Stimulated activated CD8-positive, alpha-beta memory T cell treated with anti-CD3 and anti-CD28 coated beads, Interleukin-15, amount 100 ng/mL, for 24 hours (primary cell): ENCODE measurements around the gene FOXO1.
"Not testable (repeated sequence)": the region's sequence is repeated elsewhere in the genome, so short reads cannot be mapped to it uniquely, and the experiment has no call there.

Source experiments
- DNase-seq: peaks from one replicate; pipeline ENCODE4 v3.0.0-alpha.2; 2020; ENCODE audit warnings: low read depth

FOXO1 gene

GRCh38 chr13:40665126-40666044 lies 1.1 kb downstream of the FOXO1 start:
- DNase-seq = peak; percentile 13

- peak; percentile 44 for DNase-seq
These were observed 1.9 kb downstream of the FOXO1 start for GRCh38 chr13:40664350-40665125.

- DNase-seq = not testable (repeated sequence)
These were observed 2.4 kb downstream of the FOXO1 start for GRCh38 chr13:40664100-40664349.

- no peak for DNase-seq
These were observed 3.6 kb downstream of the FOXO1 start for GRCh38 chr13:40662866-40663265.

- DNase-seq = no peak
These were observed 4.4 kb downstream of the FOXO1 start for GRCh38 chr13:40661875-40662665.

- no peak for DNase-seq
These were observed 5.7 kb downstream of the FOXO1 start for GRCh38 chr13:40660692-40661091.

- DNase-seq = no peak
These were observed 6.2 kb downstream of the FOXO1 start for GRCh38 chr13:40660141-40660664.

GRCh38 chr13:40657951-40658350 lies 8.5 kb downstream of the FOXO1 start:
- DNase-seq = no peak

- no peak for DNase-seq
These were observed 9.1 kb downstream of the FOXO1 start for GRCh38 chr13:40657307-40657706.

GRCh38 chr13:40656358-40656757 lies 10.1 kb downstream of the FOXO1 start:
- DNase-seq = no peak

- DNase-seq = no peak
These were observed 12.7 kb downstream of the FOXO1 start for GRCh38 chr13:40653527-40654318.

- DNase-seq = no peak
These were observed 13.9 kb downstream of the FOXO1 start for GRCh38 chr13:40652588-40652940.

GRCh38 chr13:40651866-40652587 lies 14.4 kb downstream of the FOXO1 start:
- DNase-seq = no peak

GRCh38 chr13:40648841-40649240 lies 17.6 kb downstream of the FOXO1 start:
- DNase-seq = no peak

- no peak for DNase-seq
These were observed 18.4 kb downstream of the FOXO1 start for GRCh38 chr13:40648040-40648439.

- no peak for DNase-seq
These were observed 21.4 kb downstream of the FOXO1 start for GRCh38 chr13:40644838-40645604.

- DNase-seq = no peak
These were observed 25.5 kb downstream of the FOXO1 start for GRCh38 chr13:40640845-40641458.

GRCh38 chr13:40640202-40640601 lies 26.2 kb downstream of the FOXO1 start:
- DNase-seq = no peak

- DNase-seq = no peak
These were observed 27.2 kb downstream of the FOXO1 start for GRCh38 chr13:40639221-40639681.

- no peak for DNase-seq
These were observed 28.8 kb downstream of the FOXO1 start for GRCh38 chr13:40637643-40638042.
